GM21390 (cell line): ENCODE measurements around the gene NOL4L.

Source experiments
- ATAC-seq: cut with Tn5 transposase; IDR thresholded peaks from one replicate; pipeline ENCODE4 v1.9.1; 2021; ENCODE audit not compliant: unreplicated experiment

The NOL4L gene

GRCh38 chr20:32577023-32577422 is 8.1 kb downstream of the NOL4L start:
- no peak for ATAC-seq

DNA sequence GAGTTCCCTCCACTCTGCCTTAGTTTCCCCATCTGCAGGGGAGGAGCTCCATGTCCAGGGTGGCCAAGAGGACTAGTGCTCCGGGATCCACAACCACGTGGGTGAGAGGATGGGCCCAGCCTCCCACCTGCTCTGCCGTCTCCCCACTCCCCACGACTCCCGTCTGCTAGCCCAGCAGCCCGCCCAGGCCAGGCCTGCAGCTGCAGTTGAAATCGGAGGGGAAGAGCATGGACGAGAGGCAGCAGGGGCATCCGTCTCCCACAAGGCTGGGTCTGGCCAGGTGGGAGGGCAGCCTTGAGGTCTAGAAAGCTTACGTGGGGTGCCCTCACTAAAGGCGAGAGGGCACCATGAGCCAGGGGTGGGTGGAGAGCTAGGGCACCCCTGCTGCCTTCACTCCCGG is 8.6 kb downstream of the NOL4L start:
- no peak for ATAC-seq

DNA sequence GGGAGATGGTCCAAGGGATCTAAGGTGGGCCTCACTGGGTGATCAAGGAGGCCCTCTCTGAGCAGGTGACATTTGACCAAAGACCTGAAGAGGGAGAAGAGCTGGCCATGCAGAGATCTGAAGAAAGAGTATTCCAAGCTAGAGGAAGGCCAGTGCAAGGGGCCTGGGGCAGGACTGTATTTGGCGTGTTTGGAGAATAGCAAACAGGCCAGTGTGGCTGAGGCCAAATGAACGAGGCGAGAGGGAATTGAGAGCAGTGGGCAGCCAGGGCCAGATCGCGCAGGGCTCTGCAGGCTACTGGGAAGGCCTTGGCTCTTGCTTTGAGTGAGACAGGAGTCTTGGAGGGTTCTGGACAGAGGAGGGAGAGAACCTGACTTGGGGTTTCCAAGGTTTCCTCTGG is 9.3 kb downstream of the NOL4L start:
- ATAC-seq, result no peak

GRCh38 chr20:32575227-32575581 is 9.9 kb downstream of the NOL4L start:
- no peak for ATAC-seq

DNA sequence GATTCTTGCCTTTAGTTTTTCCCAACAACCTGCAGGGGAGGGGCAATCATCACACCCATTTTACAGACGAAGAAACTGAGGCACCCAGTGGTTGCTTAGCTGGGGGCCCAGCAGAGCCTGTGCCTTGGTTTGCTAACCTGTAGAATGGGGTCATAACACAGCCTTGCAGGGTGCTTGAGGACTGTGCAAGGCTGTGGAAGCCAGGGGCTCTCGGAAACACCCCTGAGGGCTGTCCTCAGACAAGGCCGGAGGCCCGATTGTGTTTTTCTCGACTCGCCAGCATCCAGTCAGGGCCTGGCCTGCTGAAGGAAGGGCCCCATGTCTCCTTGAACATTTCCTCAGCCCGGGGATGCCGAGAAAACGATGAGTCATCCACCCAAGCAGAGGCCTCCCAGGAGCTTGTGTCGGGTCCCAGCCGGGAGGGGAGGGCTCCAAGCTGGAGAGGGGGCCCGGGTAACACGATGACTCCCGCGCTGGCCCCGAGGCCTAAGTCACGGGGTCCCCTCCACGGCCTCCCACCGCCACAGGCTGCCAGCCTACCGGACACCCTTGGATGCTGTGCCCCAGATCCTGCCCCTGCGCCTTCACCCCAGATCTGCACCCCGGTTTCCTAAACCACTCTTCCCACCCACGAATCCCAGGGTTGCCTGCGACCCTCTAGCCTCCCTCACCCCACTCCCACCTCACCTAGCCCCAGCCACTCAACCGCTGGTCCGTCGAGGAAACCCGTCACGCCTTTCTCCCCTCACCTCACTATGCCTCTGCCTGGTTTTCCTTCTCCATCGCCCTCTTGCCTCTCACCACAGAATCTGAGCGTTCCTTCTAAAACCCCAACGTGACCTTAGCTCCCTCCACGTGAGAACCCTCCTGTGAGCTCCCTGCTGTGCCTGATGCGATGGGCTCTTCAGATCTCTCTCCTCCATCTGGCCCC is 10.6 kb downstream of the NOL4L start:
- no peak for ATAC-seq

DNA sequence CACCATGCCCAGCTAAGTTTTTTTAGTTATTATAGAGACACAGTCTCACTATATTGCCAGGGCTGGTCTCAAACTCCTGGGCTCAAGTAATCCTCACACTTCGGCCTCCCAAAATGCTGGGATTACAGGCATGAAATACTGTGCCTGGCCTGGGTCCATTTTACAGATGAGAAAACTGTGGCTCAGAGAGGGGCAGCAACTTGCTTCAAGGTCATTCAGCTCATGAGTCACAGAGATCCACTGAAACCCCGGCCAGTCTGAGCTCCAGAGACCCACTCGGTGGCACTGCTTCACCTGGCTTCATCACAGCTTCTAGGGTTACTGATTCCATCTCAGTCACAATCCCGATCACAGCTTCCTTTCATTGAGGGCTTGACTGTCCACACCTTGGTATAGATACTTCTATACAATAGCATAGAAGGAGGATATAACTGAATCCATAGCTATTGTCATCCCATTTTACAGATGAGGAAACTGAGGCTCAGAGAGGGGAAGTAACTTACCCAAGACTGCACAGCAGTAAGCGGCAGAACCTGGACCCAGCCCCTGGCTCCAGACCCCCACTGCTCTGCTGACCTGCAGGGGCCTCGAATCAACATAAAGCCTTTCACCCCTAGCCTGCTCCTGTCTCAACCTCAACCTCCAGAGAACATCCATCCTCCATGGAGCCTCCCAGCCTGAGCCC is 11.8 kb downstream of the NOL4L start:
- ATAC-seq, result no peak

DNA sequence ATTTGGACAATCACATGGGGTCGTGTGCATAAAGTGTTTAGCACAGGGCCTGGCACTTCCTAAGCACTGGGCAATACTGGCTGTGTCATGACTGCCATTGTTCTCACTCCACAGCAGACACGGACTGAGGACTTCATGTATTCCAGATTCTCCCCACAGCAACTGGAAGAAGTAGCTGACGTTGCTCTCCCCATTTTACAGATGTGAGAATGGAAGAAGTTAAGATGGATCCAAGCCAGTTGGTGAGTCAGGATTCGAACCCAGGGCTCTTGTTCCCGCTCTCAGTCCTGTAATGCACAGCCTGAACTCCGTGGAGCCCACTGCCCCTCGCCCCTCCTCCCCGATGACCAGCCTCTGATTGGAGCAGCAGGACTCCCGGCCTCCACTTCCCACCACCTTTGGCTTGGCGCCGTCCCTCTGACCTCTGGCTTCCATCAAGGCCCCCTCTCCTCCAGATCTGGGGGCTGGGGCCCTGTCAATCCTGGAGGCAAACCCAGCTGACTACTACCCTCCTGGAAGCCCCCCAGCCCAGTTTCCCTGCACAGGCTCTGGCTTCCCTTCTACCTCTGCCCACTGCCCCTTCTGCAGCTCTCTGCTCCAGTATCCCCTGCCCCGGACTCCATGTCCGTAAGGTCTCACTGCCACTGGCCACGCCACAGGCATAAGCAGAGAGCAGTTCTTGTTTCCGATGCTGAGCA is 12.7 kb downstream of the NOL4L start:
- no peak for ATAC-seq

DNA sequence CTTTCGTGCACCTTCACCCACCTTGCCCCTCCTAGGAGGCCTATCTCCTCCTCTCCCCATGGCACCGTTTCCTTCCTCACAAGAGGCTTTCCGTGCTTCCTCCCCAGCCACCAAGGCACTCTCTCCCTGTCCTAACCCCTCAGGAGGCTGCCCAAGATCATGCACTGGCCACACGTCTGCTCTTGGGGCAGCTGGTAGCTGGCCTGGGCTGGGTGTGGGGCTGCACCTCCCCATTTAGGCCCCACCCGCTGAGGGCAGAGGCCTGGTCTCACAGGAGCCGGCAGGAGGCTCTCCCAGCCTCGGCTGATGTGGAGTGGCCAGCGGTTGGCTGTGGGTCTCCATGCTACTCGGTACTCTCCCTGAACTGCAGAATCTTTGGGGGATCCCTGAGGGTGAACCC is 13.6 kb downstream of the NOL4L start:
- no peak for ATAC-seq

DNA sequence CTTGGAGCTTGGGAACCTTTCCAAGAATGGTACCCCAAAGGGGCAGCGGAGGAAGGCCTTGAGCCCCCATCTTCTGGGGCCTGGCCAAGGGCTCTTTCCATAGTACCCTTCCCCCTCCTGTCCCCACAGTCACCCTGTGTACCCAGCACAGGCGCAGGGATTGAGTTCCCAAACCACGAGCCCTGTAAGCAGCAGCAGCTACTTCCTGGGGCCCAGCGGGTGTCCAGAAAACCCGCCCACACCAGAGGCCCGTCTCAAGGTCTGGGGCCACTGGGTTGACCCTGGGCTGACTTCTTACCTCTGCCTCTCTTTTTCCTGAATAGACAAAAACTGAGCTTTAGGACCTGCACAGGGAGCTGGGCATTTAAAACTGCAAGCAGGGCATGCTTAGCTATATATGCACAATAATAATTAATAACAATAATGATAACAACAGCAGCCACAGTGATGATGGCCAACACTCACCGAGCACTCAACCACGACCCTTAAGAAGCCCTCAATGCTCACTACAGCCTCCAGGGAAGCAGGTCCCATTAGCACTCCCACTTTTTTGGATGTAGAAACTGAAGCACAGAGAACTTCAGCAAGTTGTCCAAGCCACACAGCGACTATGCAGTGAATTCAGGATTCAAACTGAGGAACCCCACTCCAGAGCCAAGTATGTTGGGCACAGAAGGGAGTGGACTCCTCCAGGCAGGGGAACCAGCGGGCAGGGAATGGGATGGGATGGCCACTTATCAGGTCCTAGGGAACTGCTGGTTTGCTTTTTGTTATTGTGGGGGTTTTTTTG is 14.5 kb downstream of the NOL4L start:
- no peak for ATAC-seq

DNA sequence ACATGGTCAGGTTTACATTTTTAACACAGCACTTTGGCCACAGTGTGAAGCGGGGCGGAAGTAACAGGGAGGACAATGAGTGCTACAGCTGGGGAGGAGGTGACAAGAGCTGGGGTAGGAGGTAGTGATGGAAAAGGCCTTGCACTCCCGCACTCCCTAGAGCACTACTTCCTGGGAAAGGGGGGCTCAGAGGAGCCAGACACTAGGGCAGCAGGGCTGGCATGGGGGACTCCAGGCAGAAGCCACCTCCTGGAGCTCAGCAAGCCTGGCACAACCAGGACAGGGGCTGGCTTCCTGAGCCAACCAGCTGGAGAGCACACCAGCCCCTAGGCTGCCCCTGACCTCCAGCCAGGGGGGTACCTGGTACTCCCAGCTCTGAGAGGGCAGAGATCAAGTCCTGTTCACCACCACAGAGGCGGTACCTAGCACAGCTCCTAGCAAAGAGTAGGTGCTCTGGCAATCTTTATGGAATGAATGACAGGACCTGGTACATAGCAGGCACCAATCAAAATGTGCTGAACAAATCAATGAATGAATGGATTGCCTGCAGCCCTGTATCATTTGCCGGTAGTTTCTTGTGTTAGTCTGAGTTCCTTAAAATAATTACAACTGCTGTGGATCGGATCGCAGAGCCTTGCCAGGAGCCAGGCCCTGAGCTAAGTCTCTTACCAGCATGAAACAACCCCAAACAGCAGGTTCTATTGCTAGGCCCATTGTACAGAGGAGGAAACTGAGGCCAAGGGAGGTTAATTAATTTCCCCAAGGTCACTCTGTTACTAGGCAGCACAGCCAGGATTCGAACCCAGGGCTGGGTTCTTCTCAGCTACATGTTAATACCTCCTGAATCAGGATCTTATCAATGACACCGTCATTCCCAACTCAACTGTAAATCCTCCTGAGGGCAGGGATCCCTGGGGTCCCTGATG is 15.5 kb downstream of the NOL4L start:
- ATAC-seq, result no peak

- ATAC-seq, result no peak
Observed at GRCh38 chr20:32569018-32569379, 16.1 kb downstream of the NOL4L start.

GRCh38 chr20:32567384-32568178 is 17.6 kb downstream of the NOL4L start:
- no peak for ATAC-seq

DNA sequence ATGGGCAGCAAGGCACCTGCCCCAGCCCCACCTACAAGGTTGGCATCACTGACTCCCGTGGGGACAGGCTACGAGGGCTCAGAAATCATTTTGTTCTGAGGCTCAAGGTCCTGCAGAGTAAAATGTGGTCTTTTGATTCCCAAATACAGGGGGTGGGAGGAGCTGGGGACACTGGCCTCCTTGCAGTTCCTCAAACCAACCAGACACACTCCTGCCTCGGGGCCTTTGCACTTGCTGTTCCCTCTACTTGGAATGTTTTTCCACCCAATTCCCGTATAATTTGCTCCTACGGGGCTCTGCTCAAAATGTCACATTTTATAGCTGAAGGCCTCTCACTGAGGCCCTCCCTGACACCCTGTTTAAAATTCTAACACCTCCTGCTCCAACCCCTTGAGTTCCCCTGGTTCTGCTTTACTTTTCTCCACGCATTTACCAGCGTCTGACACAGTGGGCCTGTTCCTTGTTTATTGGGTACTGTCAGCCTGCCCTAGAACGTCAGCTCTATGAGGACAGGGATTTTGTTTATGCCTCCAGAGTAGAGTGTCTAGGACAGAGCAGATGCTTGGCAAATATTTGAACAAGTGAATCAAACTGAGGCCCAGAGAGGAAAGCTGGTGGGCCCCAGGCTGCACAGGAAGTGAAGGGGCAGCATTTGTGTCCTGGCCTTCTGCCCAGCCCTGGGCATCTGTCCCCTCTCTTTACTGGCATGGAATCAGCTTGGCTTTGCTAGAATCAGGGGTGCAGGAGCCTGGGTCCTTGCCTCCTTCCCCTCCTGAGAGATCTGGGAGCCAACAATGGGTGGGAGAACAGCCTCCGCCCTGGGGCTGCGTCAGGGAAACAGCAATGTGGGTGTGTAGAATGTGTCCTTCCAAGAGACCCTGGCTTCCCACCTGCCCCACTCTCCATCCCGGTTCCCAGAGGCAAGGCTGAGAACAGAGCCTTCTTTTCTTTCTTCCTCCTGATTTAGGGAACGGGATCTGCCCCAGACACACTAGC is 18.5 kb downstream of the NOL4L start:
- ATAC-seq, result no peak

- no peak for ATAC-seq
Observed at GRCh38 chr20:32565735-32566032, 19.4 kb downstream of the NOL4L start.

- ATAC-seq, result no peak
Observed at GRCh38 chr20:32564921-32565734, 20.0 kb downstream of the NOL4L start.

DNA sequence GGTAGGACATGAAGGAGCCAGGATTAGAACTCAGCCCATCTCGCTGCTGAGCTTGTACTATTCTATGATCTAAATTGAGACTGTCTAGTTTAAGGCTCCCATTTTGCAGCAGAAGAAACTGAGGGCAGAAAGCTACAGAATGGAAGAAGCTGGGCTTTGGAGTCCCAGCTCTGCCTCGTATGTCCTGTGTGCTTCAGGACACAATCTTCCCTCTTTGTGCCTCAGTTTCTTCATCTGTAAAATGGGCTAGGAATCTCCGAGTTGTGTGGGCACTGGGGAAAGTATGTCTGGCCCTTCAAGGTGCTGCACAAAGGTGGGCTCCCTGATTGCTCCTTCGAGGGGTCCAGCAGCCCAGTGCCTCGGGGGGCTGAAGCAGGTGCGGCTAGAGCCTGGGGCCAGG is 20.7 kb downstream of the NOL4L start:
- ATAC-seq, result no peak
